GM18498 (cell line): ENCODE data around the gene ARHGAP25.

Experiments
- ATAC-seq: cut with Tn5 transposase; IDR thresholded peaks from one replicate; pipeline ENCODE4 v1.9.1; 2021; ENCODE audit warnings: mild to moderate bottlenecking, moderate library complexity; ENCODE audit not compliant: unreplicated experiment

ARHGAP25 gene

DNA sequence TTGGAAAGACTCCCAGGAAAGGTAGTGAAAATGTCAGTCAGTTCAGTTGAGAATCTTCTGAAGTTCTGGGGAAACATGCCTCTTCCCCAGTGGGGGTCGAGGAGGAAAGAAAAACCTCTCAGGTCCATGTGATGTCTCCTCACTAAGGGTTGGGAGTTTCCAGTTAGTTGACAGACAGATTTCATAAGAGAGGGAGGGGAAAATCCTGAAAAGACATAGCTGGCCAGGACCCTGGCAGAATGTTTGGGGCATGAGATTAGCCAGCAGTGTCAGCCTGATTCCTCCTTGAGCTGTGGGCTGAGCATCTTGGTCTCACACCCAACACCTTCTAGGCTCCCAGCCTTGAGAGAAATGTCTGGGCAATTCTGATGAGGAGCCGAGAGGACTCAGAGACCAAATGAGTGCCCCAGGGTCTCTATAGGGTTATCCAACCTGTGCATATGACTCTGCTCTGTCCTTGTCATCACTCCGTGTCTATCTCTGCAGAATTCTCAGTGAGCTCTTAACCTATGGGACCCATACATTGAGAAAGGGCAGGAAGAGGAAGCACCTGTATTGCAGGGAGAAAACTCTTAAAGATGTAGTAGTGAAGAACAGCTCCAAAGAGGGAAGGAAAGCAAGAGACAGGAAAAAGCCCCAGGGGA lies 122.7 kb downstream of the ARHGAP25 start:
- no peak for ATAC-seq

DNA sequence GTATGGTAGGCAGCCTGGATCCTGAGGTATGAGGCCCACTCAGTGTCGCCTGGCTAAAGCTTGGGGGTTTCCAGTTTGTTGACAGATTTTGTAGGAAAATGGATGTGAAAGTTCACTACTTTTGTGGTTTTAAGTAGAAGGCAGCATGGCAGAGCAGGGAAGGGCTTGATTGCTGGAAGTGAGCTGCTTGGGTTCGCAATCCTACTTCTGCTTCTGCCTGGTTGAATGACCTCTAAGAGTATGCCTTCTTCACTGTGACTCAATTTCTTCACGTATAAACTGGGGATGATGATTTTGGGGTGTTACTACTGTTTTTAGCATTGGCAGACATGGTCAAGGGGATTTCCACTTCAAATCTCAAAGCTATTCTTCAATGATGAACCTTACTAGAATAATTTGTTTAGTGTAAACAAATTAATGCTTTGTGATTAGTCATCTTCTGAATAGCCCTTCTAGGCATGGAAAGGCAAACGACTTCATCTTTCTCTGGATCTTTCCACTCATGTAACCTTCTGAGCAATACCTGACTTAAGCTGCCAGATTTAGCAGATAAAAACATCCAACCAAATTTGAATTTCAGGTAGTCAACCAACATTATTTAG lies 123.3 kb downstream of the ARHGAP25 start:
- no peak for ATAC-seq

DNA sequence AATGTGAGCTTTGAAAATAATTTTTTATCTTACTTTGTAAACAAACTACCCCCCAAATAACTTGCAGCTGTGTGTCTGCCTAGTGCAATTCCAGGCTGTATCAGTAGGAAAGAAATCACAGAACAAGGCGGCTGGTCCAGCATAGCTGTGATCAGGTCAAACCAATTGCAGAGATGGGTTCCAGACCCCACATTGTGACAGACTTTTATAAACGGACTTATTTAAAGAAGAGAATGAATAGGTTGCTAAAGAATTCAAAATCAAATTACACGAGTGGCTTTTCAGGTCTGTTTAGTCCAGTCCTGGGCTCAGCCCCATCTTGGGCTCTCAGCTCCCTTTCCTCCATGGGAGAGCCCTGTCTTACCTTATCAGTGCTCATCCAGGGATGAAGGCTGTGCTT lies 125.5 kb downstream of the ARHGAP25 start:
- ATAC-seq: no peak

DNA sequence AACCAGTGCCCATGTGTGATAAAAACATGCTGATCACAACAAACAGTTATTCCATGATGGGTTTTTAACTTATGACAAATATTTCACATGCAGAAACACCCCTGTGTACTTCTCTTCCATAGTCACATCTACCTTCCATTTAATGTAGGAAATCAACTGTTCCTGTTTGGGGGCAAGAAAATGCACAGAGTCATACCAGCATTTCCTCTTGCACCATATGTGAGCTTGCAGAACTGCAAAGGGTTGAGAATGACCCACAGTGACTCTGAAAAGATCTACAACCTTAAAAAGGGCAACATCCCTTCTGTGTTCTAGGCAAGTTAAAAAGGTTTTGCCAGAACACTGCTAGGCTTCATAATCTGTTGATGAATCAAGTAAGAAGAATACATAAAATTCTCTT lies 126.7 kb downstream of the ARHGAP25 start:
- no peak for ATAC-seq

DNA sequence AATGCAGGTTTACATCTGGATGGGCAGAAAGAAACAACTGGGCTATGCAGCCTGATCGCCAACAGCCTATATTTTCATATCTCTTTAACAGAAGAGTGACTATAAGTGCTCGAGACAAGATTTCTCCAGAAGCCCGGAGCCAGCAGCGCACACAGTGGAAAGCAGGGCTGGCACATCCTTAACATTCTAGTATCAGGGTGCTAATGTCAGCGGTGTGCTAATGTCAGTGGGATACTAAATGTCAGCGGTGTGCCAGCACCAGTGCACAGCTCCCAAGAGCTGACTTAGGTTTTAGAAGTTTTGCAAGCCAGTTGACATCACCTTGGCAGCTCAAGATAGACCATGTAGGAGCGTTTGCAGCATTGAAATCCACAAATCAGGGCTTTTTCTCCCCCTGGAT lies 128.3 kb downstream of the ARHGAP25 start:
- ATAC-seq: no peak

DNA sequence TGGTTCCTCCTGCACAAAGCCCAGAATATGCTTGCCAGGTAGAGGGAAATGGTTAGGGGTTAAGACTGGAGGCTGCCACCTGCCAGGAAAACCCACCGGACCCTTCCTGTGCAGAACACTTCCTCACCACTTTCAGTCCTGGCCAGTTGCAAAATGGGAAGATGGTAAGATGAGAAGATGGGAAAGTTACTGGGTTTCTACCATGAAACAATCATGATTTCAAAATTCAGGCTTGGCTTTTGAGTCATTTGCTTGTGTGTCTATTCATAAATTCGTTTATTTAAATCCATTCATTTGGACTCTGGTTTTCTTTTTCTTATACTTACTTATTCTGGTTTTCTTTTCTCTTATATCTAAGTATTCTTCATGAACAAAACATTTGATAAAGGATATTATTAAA lies 129.4 kb downstream of the ARHGAP25 start:
- no peak for ATAC-seq

DNA sequence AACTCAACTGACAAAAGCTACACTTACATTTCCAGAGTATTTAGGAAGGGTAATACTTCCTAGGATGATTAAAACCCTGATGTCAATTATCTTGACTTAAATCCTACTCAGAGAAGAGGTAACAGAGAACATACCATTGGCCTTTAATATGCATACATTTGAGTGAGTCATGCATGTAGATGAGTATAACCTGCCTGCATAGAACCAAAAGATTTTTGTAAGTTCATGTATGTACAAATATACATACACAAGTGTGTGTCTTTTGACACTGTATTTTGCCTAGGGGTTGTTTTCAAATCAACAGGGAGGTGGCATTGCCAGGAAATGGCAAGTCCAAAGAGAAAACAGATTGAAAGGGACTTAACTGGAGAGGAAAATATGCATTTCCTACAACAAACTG lies 130.5 kb downstream of the ARHGAP25 start:
- no peak for ATAC-seq

DNA sequence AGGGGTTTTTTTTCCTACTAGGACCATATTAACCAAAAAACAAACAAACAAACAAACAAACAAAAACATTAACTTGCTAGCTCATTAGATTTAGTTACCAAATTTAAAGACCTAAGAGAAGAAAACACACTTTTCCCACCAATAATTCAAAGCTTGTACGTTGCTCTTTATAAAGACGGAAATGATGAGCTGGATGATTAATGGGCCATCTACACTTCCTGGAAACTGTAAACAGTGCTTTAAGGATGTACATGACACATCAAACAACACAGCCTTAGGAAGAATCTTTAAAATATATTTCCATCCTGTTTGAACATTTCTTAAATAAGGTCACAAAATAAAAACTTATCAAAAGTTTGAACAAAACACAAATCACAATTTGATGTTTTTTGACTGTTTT lies 135.6 kb downstream of the ARHGAP25 start:
- ATAC-seq: no peak

DNA sequence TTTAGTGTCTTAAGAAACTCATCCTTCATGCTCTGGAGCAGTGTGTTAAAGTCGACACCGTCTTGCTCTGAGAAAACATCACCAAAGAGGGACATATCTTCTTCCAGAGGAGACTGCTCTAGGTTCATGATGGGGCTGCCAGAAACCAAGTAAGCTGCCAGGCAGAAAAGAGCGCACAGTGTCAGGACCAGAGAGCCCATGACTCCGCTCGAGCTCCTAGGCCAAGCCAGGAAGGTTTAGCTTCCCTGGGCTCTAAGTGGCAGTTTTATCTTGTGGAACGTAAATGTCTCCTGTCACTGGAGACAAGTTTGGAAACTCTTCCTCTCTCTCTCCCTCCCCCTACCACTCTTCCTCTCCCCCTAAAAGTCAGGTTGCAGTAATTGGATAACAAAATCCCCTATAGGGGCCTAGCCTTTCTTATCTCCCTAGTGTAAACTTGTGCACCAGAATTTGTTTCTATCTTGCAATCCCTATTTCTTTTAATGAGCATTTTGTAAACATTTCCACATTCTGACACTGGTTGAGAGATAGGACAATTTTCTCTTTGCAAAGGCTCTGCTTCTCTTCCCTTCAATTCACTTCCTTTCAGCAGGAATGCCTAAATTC lies 136.7 kb downstream of the ARHGAP25 start, which contains the start of gene BMP10:
TSS of gene BMP10 (minus strand) at position 239 of the 606 bp plus-strand sequence. CDS start at position 200, 39 bp downstream.
- no peak for ATAC-seq
